NCI-H345 treated with DMSO at 0.1 percent for 48 hours (cell line): ENCODE measurements around the gene TMEM14B.
"Not testable (repeated sequence)": the region's sequence is repeated elsewhere in the genome, so short reads cannot be mapped to it uniquely, and the experiment has no call there.

ENCODE experiments used
- DNase-seq: peaks from one replicate; lab custom pipeline; 2025; ENCODE audit not compliant: unreplicated experiment; lab: John Stamatoyannopoulos, UW

TMEM14B gene

DNA sequence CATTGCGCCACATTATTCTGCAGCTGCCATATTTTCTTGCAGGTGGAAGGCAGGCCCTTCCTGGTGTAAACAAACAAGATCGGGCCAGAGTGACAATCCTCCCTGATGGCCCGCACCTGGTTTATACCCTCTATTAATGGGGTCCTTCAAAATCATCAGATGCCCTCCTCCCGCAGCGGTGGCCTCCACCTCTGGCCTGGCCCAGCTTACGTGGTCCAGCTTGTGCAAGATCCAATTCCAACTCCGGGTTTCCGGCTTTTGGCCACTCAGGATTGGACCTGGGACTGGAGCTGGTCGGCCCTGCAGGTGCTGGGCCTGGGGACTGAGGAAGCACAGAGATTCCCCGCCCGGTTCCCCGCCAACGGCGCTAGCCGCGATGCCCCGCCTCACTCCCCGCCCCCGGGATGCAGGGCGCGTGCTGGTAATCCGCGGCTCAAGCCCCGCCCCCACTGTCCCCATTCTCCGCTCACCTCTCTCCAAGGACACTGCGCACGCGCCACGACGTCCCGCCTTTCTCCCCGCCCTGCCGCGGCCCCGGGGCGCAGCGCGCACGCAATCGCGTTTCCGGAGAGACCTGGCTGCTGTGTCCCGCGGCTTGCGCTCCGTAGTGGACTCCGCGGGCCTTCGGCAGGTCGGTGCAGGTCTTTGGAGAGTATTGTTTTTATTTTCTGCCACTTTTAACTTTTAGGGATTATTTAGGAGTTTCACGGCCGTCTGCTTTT, at the start of gene TMEM14B:
Gene TMEM14B, plus strand, starts transcription at position 555 of the 722 bp plus-strand sequence. CDS start 1,441 bp downstream, outside the sequence.
- peak; percentile 60 for DNase-seq

DNA sequence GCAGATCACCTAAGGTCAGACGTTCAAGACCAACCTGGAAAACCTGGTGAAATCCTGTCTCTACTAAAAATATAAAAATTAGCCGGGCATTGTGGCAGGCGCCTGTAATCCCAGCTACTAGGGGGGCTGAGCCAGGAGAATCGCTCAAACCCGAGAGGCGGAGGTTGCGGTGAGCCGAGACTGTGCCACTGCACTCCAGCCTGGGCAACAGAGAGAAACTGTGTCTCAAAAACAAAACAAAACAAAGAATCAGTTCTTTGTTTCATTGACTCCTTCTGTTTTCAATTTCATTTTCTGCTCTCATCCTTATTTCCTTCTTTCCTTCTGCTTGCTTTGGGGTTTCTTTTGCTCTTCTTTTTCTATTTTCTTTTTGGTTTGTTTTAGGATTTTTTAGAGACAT, 33.6 kb upstream of the TMEM14B start:
- no peak for DNase-seq

DNA sequence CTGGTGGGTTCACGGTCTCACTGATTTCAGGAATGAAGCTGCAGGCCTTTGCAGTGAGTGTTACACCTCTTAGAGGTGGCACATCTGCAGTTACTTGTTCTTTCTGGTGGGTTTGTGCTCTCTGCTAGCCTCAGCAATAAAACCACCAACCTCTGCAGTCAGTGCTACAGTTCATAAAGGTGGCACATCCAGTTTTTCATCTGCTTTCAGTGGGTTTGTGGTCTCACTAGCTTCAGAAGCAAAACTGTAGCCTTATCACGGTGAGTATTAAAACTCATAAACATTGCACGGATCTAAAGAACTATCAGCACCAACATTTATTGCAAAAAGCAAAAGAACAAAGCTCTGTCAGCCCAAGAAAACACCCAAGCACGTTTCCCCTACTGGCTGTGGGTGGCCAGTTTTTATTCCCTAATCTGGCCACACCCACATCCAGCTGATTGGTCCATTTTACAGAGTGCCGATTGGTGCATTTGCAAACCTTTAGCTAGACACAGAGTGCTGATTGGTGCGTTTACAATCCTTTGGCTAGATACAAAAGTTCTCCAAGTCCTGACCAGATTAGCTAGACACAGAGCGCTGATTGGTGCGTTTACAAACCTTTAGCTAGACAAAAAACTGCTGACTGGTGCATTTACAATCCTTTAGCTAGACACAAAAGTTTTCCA, 28.2 kb upstream of the TMEM14B start:
- DNase-seq: no peak

DNA sequence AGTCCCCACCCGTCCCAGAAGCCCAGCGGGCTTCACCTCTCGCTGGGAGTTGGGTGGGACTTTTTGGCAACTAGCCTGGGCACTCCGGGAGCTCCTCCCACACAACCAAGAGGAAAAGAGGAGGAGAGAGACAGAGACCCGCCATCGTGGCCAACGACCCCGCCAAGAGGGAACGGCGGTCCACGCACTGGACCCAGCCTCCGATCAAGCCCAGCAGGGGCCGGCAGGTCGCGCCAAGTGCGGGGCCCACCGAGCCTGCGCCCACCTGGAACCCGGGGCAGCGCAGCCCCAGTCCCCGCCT, 27.7 kb upstream of the TMEM14B start:
- DNase-seq: no peak

DNA sequence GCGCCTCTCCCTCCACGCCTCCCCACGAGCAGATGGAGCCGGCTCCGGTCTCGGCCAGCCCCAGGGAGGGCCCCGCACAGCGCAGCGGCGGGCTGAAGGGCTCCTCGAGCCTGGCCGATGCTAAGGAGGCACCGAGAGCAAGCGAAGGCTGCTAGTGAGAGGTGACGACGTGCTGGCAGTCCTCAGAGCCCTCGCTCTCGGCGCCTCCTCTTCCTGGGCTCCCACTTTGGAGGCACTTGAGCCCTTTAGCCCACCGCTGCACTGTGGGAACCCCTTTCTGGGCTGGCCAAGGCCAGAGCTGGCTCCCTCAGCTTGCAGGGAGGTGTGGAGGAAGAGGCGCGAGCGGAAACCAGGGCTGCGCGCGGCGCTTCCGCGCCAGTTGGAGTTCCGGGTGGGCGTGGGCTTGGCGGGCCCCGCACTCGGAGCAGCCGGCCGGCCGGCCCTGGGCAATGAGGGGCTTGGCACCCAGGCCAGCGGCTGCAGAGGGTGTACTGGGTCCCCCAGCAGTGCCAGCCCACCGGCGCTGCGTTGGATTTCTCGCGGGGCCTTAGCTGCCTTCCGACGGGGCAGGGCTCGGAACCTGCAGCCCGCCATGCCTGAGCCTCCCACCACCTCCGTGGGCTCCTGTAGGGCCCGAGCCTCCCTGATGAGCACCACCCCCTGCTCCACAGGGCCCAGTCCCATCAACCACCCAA, 27.2 kb upstream of the TMEM14B start:
- no peak for DNase-seq

DNA sequence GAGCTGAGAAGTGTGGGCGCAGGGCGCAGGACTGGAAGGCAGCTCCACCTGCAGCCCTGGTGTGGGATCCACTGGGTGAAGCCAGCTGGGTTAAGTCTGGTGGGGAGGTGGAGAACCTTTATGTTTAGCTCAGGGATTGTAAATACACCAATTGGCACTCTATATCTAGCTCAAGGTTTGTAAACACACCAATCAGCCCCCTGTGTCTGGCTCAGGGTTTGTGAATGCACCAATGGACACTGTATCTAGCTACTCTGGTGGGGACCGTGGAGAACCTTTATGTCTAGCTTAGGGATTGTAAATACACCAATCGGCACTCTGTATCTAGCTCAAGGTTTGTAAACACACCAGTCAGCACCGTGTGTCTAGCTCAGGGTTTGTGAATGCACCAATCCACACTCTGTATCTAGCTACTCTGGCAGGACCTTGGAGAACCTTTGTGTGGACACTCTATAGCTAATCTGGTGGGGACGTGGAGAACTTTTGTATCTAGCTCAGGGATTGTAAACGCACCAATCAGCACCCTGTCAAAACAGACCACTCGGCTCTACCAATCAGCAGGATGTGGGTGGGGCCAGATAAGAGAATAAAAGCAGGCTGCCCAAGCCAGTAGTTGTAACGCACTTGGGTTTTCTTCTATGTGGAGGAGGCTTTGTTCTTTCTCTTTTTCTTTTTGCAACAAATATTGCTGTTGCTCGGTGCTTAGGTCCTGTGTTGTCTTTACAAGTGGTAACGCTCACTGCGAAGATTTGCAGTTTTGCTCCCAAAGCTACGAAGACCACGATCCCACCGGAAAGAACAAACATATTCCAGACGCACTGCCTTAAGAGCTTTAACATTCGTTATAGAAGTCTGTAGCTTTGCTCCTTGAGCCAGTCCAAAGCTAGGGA, 26.4 kb upstream of the TMEM14B start:
- not testable (repeated sequence) for DNase-seq

DNA sequence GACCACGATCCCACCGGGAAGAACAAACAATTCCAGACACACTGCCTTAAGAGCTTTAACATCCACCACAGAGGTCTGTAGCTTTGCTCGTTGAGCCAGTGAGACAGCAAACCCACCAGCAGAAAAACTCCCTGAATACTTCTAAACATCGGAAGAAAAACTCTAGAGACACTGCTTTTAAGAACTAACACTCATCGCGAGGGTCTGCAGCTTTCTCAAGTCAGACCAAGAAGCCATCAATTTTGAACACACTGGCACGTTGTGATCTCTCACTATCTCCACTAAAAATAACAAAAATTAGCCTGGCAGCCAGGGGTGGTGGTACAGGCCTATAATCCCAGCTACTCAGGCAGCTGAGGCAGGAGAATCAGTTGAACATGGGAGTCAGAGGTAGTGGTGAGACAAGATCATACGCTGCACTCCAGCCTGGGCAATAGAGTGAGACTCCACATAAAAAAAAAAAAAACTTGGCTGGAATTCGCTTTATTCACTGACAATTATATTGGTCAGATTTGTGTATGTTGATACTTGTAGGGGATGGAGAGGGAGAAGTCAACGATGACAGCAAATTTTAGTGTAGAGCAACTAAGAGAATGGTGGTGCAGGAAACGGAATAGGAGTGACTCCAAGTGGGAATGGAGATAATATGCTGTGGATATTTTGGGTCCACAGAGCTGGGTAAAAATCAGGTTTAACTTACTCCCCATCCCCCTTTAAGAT, 25.6 kb upstream of the TMEM14B start:
- DNase-seq: no peak

DNA sequence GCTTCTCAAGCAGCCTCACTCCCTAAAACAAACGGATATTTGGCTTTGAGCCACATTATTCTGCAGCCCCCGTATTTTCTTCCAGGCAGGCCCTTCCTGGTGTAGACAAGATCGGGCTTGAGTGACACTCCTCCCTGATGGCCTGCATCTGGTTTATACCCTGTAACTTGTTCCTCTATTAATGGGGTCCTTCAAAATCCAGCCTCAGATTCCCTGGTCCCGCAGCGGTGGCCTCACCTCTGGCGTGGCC, 25.1 kb upstream of the TMEM14B start:
- no peak for DNase-seq

DNA sequence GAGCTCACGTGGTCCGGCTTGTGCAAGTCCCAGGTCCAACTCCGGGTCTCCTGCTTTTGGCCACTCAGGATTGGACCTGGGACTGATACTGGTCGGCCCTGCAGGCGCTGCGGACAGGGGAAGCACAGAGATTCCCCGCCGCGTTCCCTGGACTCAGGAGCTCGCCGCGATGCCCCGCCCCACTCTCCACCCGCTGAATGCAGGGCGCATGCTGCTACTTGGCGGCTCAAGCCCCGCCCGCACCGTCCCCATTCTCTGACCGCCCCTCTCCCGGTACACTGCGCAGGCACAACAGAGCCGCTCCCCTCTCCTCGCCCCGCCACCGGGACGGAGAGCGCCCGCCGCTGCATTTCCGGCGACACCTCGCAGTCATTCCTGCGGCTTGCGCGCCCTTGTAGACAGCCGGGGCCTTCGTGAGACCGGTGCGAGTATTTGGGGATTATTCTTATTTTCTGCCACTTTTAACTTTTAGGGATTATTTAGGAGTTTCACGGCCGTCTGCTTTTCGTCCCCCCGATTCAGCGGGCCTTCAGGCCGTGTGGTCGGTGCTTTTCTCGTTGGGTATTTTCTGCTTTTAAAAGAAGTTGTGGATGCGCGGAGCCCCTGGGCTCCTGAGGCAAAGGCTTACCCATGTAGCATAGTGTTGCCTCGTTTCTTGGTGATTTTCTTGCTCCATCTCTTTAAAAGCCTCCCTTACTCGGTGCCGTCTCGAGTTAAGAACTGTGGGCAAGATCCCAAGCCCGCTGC, 24.6 kb upstream of the TMEM14B start, which contains the start of gene TMEM14C:
Gene TMEM14C, plus strand, starts transcription at position 251 of the 747 bp plus-strand sequence. CDS start 1,544 bp downstream, outside the sequence.
- peak; percentile 1 for DNase-seq

DNA sequence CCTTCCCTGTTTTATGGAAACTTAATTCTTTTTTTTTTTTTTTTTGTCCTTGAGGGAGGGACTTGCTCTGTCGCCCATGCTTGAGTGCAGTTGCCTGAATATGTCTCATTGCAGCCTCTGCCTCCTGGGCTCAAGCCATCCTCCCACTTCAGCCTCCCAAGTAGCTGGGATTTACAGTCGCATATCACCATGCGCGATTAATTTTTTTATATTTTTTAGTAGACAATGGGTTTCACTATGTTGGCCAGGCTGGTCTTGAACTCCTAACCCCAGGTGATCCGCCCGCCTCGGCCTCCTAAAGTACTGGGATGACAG, 24.1 kb upstream of the TMEM14B start:
- no peak for DNase-seq

DNA sequence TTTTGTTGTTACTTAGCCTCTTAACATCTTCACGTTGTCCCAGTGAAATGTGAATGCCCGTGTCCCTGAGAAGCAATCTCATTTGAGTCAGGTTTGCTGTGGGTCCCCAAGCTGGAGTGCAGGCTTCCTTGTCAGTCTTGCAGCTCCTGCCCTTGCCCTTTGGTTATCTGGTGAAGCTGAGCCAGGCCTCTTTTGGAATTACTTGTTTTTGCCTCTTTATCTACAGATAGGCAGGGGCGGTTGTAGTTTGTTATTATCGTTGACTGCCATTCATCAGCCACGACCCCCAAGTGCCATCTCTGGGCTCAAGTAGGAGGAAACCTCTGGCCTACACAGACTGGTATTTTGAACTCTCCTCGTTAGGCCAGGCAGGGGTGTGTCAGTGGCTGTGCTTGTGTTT, 22.6 kb upstream of the TMEM14B start:
- DNase-seq: no peak

DNA sequence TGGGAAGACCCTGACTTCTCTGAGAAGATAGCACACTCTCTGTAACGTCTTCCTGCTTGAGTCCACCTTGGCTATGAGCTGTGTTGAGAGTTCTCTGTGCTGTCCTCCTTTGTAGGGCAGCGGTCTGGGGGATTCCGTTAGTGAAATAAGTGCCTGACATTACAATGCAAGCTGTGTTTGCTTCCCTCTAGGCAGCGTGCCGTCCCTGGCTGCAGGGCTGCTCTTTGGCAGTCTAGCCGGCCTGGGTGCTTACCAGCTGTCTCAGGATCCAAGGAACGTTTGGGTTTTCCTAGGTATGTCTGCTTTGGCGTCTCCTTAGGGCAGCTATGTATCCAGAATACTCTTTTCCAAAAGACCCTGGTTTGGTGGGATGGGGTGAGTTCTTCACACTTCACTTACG, 21.9 kb upstream of the TMEM14B start:
- DNase-seq: no peak

DNA sequence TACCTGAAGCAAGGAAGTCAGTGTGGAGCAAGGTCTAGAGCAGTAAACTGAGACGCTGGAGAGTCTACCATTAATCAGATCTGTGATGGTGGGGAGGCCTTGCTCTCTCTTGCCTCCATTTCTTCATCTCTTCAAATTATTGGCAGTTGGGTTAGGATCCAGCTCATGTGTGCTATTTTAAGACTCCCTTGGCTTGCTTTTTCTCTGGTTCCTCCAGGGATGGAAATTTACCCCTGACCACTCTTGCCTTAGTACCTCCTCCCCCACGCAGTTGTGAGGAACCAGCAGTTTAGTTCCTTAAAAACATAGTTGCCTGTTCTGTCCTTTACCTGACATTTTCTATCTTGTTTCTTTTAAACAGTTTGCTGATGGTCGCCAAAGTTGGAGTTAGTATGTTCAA, 17.4 kb upstream of the TMEM14B start:
- DNase-seq: no peak

DNA sequence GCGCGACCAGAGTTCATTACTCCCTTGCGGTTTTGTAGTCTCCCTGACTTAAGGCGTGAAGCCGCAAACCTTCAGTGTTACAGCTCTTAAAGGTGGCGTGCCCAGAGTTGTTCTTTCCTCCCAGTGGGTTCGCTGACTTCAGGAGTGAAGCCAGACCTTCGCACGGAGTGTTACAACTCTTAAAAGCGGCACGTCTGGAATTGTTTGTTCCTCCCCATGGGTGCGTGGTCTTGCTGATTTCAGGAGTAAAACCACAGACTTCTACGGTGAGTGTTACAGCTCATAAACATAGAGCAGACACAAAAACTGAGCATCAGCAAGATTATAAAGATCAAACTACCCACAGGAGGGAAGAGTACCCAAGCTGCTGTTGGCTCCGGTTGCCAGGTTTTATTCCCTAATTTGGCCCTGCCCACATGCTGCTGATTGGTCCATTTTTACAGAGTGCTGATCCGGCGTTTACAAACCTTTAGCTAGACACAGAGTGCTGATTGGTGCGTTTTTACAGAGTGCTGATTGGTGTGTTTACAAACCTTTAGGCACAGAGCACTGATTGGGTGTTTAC, 14.4 kb upstream of the TMEM14B start:
- no peak for DNase-seq

DNA sequence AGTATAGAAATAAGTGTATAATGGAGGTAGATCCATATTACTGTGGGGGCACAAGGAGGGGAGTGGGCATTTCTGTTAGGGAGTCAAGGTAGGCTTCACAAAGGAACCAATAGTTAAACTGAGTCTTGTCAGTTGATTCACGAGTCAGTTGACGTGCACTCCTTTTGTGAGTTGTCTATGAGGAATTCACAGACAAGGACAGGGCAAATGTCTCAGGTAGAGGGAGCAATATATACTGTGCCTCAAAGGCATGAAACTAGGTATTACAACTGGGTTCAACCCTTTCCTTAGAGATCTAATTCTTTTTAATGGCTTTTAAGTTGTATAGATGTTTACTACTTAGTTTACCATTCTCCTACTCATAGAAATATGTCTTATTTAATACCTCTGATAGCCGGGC, 13.7 kb upstream of the TMEM14B start:
- no peak for DNase-seq

DNA sequence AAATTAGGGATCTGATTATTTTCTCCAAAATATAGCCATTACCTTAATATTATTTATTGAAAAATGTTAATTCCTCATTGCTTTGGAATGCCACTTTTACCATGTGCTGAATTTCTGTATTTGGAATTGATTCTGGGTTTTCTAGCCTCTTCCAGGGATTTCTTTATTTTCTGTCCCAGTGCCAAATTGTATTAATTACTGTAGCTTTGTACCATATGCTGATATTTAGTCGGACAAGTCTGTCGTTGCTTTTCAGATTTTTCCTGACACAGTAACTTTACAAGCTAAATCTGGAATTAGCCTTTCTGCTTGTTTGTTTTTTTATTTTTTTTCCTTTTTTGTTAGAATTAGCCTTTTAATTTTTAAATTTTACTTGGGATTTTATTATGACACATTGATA, 10.9 kb upstream of the TMEM14B start:
- DNase-seq: no peak

DNA sequence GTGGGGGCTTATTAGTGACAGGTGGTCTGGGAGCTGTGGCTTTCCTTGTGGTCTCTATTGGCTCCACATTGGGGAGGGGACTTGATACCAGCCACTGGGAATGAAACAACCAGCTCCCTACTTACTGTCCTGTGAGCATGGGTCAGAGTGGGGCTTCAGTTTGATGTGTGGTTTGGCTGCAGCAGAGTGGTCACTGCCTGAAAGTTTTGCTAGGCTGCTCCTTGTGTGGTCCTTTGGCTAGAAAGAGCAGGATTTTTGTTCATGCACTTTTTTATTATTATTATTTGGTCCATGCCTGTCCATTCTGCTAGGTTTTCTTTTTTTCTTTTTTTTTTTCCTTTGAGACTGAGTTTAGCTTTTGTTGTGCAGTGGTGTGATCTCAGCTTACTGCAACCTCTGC, 7.5 kb upstream of the TMEM14B start:
- no peak for DNase-seq

DNA sequence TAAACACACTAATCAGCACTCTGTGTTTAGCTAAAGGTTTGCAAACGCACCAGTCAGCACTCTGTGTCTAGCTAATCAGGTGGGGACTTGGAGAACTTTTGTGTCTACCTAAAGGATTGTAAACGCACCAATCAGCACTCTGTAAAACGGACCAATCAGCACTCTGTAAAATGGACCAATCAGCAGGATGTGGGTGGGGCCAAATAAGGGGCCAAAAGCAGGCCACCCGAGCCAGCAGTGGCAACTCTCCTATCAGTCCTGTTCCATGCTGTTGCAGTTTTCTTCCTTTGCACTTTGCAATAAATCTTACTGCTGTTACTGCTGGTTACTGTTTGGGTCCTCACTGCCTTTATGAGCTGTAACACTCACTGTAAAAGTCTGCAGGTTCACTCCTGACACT, 6.0 kb upstream of the TMEM14B start:
- DNase-seq: not testable (repeated sequence)

DNA sequence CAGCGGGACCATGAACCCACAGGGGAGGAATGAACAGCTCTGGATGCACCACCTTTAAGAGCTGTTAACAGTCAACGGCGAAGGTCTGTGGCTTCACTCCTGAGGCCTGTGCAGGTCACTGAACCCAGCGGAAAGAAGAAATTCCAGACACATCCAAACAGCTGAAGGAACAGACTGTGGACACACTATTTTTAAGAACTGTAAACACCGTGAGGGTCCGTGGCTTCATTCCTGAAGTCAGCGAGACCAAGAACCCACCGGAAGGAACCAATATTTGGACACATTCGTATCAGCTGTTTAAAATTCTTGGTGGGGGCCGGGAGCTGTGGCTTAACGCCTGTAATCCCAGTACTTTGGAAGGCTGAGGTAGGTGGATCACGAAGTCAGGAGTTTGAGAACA, 5.4 kb upstream of the TMEM14B start:
- no peak for DNase-seq

DNA sequence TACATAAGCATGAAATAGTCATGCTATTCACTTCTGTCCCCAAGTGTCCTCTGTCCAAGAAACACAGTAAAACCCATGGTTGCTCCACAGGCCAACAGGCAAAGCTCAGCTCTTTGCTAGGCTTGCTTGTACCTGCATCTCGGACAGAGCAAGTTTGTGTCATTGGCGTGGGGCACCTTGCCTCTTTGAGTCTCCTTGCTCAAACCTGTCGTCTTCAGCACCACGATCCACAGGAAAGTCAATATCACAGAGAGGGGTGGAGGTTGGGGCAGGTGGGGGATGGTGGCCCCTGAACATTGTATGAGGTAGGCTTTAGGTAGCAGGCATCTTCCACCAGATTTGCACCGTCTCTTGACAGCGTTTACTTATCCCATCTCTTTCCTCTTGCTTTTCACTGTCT, 4.1 kb upstream of the TMEM14B start:
- no peak for DNase-seq
